Caco-2 (cell line): Measurements from ENCODE around the gene MDFIC. TPM values are rescaled to one million over a fixed set of nuclear protein-coding genes. Genes with fewer than 3 reads are reported as not detected.
A peak's percentile ranks its signal among the peaks of the same experiment; 100 is the strongest.

Experiments
- BruUV-seq: library from RNA; stranded (reverse); fragments of 400-500 nt; replicated peaks from 2 replicates; lab custom pipeline; 2021; lab: Mats Ljungman, UMichigan
- CTCF ChIA-PET: fragments of 300-600 bp; sonication (Branson Sonifier 250); formaldehyde crosslinking; loops from one replicate; lab custom pipeline; 2022; ENCODE audit warnings: antibody characterized with exemption; lab: Charles Lee
- POLR2A ChIA-PET: fragments of 300-600 bp; sonication (Branson Sonifier 250); formaldehyde crosslinking; loops from one replicate; lab custom pipeline; 2022; ENCODE audit warnings: antibody characterized with exemption; lab: Charles Lee
- DNase-seq, 2 experiments: peaks; one replicate each; pipeline versions ENCODE4 v3.0.0 to v3.0.0-alpha.2; 2020 to 2022
- H3K27me3 ChIP-seq: replicated peaks from 2 replicates; pipeline ENCODE4 v1.6.0; 2011; ENCODE audit warnings: low read length; ENCODE audit not compliant: control insufficient read depth, insufficient read depth
- H3K36me3 ChIP-seq: 2 replicates; pipeline ENCODE4 v1.5.1; 2011; ENCODE audit warnings: low read length; ENCODE audit not compliant: control insufficient read depth, insufficient read depth
- H3K4me1 ChIP-seq: fragments of 250-450 bp; sonication (Bioruptor Pico); 2 replicates; pipeline ENCODE4 v1.5.1; 2020; ENCODE audit warnings: mild to moderate bottlenecking
- H3K4me3 ChIP-seq: 2 replicates; pipeline ENCODE4 v1.5.1; 2011; ENCODE audit warnings: low read depth, mild to moderate bottlenecking, control low read depth, low read length
- H3K9me3 ChIP-seq: fragments of 250-450 bp; sonication (Bioruptor Pico); 2 replicates; pipeline ENCODE4 v1.5.1; 2020; ENCODE audit warnings: mild to moderate bottlenecking, moderate library complexity
- H3K27ac Mint-ChIP-seq: one replicate; pipeline ENCODE4 v1.8.0; 2022; ENCODE audit warnings: mixed read lengths; ENCODE audit not compliant: unreplicated experiment
- H3K27me3 Mint-ChIP-seq: one replicate; pipeline ENCODE4 v1.8.0; 2022; ENCODE audit warnings: mixed read lengths; ENCODE audit not compliant: insufficient read depth, unreplicated experiment
- H3K36me3 Mint-ChIP-seq: one replicate; pipeline ENCODE4 v1.8.0; 2022; ENCODE audit warnings: mild to moderate bottlenecking, mixed read lengths; ENCODE audit not compliant: insufficient read depth, unreplicated experiment
- H3K4me1 Mint-ChIP-seq: one replicate; pipeline ENCODE4 v1.8.0; 2022; ENCODE audit warnings: low read depth, mixed read lengths; ENCODE audit not compliant: unreplicated experiment
- H3K4me3 Mint-ChIP-seq: one replicate; pipeline ENCODE4 v1.8.0; 2022; ENCODE audit warnings: mild to moderate bottlenecking, moderate library complexity, mixed read lengths; ENCODE audit not compliant: unreplicated experiment
- H3K9me3 Mint-ChIP-seq: one replicate; pipeline ENCODE4 v1.8.0; 2022; ENCODE audit warnings: mixed read lengths; ENCODE audit not compliant: unreplicated experiment
- intact Hi-C: fragments of 100-400 bp; cut with micrococcal nuclease; formaldehyde crosslinking; loops from one replicate; pipeline ENCODE4 v1.10.0; 2022; ENCODE audit not compliant: unreplicated experiment
- total RNA-seq: library from RNA; stranded (reverse); gene quantifications from 2 replicates; pipeline ENCODE4 v1.2.3, GENCODE V29; 2022
- TF ChIP-seq, protein P1 (sequence below), 2 experiments: fragments of 200-600 bp in 1 of 2; IDR thresholded peaks; 1 replicate in 1 of 2; 2 replicates in 1 of 2; pipeline versions ENCODE4 v1.5.1 to v1.8.0; 2011 to 2022; ENCODE audit warnings: antibody characterized with exemption in 1 of 2, control low read depth in 1 of 2, inconsistent platforms in 1 of 2, low read depth in 1 of 2, low read length in 1 of 2, mild to moderate bottlenecking in 1 of 2, moderate library complexity in 1 of 2; ENCODE audit not compliant: insufficient read depth in 1 of 2, severe bottlenecking in 1 of 2, unreplicated experiment in 1 of 2

Gene MDFIC
- total RNA-seq, 1 experiment from 2014 or later, result 2.7 TPM

DNA sequence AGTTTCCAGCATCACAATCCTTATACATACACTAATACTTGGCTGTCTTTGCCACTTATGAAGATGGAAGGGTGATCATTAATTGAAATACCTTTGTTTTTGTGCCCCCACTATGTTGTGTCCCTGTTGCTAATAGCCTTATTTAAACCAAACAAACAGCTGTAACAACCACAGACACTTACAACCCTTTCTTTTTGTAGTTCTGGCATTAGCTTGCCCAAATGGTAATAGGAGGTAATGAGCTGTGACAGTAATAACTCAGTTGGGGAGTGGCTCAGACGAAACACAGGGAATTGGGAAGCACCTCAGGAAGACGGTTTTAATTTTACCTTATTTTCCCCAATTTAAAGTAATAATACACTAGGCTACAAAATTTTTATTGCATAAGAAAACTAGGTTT, 83.4 kb downstream of the MDFIC start:
- no peak overlapping the region for H3K4me3 Mint-ChIP-seq
- Histone ChIP-seq H3K4me3 (no peak overlapping the region), H3K36me3 (no peaks in the 10 kb centered on the region), H3K9me3 (no peaks in the 10 kb centered on the region), H3K27me3 (no peaks in the 10 kb centered on the region), H3K4me1 (0 out of 2 replicates have a peak, but pooled peaks cover 4% of the 10 kb centered on the region)
- POLR2A ChIA-PET, result no interaction called here
- TF ChIP-seq, protein P1, sequence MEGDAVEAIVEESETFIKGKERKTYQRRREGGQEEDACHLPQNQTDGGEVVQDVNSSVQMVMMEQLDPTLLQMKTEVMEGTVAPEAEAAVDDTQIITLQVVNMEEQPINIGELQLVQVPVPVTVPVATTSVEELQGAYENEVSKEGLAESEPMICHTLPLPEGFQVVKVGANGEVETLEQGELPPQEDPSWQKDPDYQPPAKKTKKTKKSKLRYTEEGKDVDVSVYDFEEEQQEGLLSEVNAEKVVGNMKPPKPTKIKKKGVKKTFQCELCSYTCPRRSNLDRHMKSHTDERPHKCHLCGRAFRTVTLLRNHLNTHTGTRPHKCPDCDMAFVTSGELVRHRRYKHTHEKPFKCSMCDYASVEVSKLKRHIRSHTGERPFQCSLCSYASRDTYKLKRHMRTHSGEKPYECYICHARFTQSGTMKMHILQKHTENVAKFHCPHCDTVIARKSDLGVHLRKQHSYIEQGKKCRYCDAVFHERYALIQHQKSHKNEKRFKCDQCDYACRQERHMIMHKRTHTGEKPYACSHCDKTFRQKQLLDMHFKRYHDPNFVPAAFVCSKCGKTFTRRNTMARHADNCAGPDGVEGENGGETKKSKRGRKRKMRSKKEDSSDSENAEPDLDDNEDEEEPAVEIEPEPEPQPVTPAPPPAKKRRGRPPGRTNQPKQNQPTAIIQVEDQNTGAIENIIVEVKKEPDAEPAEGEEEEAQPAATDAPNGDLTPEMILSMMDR (IDR thresholded peaks at IDR 0.05; ENCODE audit: insufficient read depth in 1 of 2, low read depth in 1 of 2, low read length in 1 of 2, severe bottlenecking in 1 of 2, unreplicated experiment in 1 of 2), result no peak
- no peaks in the 10 kb centered on the region for H3K36me3 Mint-ChIP-seq
- CTCF ChIA-PET, result no interaction called here
- intact Hi-C loops, result no loop called here
- no TSS peak for BruUV-seq
- DNase-seq, result no peak
- H3K9me3 Mint-ChIP-seq, result no peaks in the 10 kb centered on the region
- no peak overlapping the region for H3K27ac Mint-ChIP-seq
- no peaks in the 10 kb centered on the region for H3K27me3 Mint-ChIP-seq
- H3K4me1 Mint-ChIP-seq, result peaks cover 25% of the 10 kb centered on the region

DNA sequence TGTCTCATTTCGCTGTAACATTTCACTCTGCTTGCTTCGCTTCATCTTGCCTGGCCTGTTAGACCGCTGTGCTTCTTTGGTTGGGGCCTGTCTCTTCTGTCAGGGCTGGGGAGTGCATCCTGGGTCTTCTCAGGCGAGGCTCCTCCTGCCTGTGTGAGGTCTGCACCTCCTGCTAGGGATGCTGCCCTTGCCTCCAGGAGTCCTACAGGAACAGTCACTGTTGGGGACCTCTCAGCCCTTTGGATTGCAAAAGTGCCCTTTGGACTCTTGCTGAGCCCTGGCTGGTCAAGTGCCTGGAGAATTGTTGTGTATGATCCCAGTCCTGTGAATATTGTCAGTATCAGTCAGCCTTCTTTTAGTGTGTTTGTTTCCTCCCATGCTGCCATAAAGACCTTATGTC, 84.1 kb downstream of the MDFIC start:
- no peaks in the 10 kb centered on the region for H3K27me3 Mint-ChIP-seq
- Histone ChIP-seq H3K4me1 (0 out of 2 replicates have a peak, but pooled peaks cover 4% of the 10 kb centered on the region), H3K4me3 (no peak overlapping the region), H3K36me3 (no peaks in the 10 kb centered on the region), H3K27me3 (no peaks in the 10 kb centered on the region), H3K9me3 (no peaks in the 10 kb centered on the region)
- no peak overlapping the region for H3K4me3 Mint-ChIP-seq
- no TSS peak for BruUV-seq
- POLR2A ChIA-PET, result no interaction called here
- CTCF ChIA-PET, result no interaction called here
- no peaks in the 10 kb centered on the region for H3K36me3 Mint-ChIP-seq
- H3K27ac Mint-ChIP-seq, result no peak overlapping the region
- intact Hi-C loops, result no loop called here
- peaks cover 25% of the 10 kb centered on the region for H3K4me1 Mint-ChIP-seq
- no peaks in the 10 kb centered on the region for H3K9me3 Mint-ChIP-seq
- DNase-seq, result peak; percentile 29 to 46
- TF ChIP-seq, protein P1 (IDR thresholded peaks at IDR 0.05; ENCODE audit: insufficient read depth in 1 of 2, low read depth in 1 of 2, low read length in 1 of 2, severe bottlenecking in 1 of 2, unreplicated experiment in 1 of 2), result no peak

DNA sequence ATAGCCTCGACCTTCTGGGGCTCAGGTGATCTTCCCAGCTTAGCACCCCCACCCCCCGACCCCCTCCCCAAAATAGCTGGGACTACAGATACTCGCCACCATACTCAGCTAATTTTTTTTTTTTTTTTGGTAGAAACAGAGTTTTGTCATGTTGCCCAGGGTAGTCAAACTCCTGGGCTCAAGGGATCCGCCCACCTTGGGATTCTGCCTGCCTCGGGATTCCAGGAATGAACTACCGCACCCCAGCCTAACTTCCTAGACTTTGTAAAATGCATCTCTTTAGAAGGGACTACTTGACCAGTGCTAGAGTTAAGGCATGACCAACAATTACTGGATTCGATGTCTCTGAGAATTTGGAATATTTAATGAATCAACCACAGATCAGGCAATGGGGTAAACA, 85.9 kb downstream of the MDFIC start:
- H3K36me3 ChIP-seq, result no peaks in the 10 kb centered on the region
- POLR2A ChIA-PET, result no interaction called here
- no peaks in the 10 kb centered on the region for H3K9me3 ChIP-seq
- 0 out of 2 replicates have a peak, but pooled peaks cover 4% of the 10 kb centered on the region for H3K4me1 ChIP-seq
- no peaks in the 10 kb centered on the region for H3K9me3 Mint-ChIP-seq
- H3K27ac Mint-ChIP-seq, result no peak overlapping the region
- H3K4me3 Mint-ChIP-seq, result no peak overlapping the region
- H3K4me3 ChIP-seq, result no peak overlapping the region
- H3K27me3 Mint-ChIP-seq, result no peaks in the 10 kb centered on the region
- H3K4me1 Mint-ChIP-seq, result peaks cover 20% of the 10 kb centered on the region
- intact Hi-C loops, result no loop called here
- CTCF ChIA-PET, result no interaction called here
- TF ChIP-seq, protein P1 (IDR thresholded peaks at IDR 0.05; ENCODE audit: insufficient read depth in 1 of 2, low read depth in 1 of 2, low read length in 1 of 2, severe bottlenecking in 1 of 2, unreplicated experiment in 1 of 2), result no peak
- DNase-seq, result no peak
- no peaks in the 10 kb centered on the region for H3K36me3 Mint-ChIP-seq
- H3K27me3 ChIP-seq, result no peaks in the 10 kb centered on the region
- no TSS peak for BruUV-seq
